K562 (cell line): Measurements from ENCODE around the gene DISC1. TPM values are rescaled to one million over a fixed set of nuclear protein-coding genes. Genes with fewer than 3 reads are reported as not detected.

Experiments
- ATAC-seq: fragments of 200-7000 bp; cut with Tn5 transposase; 3 replicates; pipeline ENCODE4 v1.9.1; 2020; ENCODE audit warnings: moderate library complexity
- BruUV-seq: library from RNA; stranded (reverse); fragments of 400-500 nt; replicated peaks from 2 replicates; lab custom pipeline; 2021; lab: Mats Ljungman, UMichigan
- CTCF ChIA-PET: fragments of 300-600 bp; formaldehyde crosslinking; extraction: SDS; loops from one replicate; lab custom pipeline; 2021; ENCODE audit warnings: low intra/inter-chr PET ratio; lab: Yijun Ruan, JAX
- POLR2A ChIA-PET: fragments of 300-600, 350-650 bp; sonication (Branson Sonifier 250); formaldehyde crosslinking; extraction: SDS; loops from one replicate; lab custom pipeline; 2021; ENCODE audit warnings: antibody characterized with exemption, inconsistent platforms; lab: Yijun Ruan, JAX
- DNase-seq, 4 experiments: peaks; one replicate each; pipeline versions ENCODE4 v3.0.0 to v3.0.0-alpha.2; 2011 to 2018; ENCODE audit warnings: low spot score in 3 of 4, mixed read lengths in 3 of 4; ENCODE audit errors: extremely low read depth in 1 of 4
- FAIRE-seq: peaks from 2 replicates; lab custom pipeline; 2011; peaks lifted over from hg19 to GRCh38; lab: Jason Lieb, UNC
- H2AFZ ChIP-seq: 2 replicates; pipeline ENCODE4 v1.6.0; 2011; ENCODE audit warnings: low read depth, low read length, control low read depth, inconsistent platforms
- H3K27ac ChIP-seq: fragments of 200-600 bp; 3 replicates; pipeline ENCODE4 v1.8.0; 2011; ENCODE audit warnings: low read depth, mild to moderate bottlenecking, control low read depth, inconsistent platforms, low read length, moderate library complexity, mixed read lengths; ENCODE audit errors: extremely low read depth
- H3K27me3 ChIP-seq, 2 experiments: fragments of 300-600 bp in 1 of 2; 2 replicates in 1 of 2; 3 replicates in 1 of 2; pipeline versions ENCODE4 v1.6.0 to v1.8.0; 2011; ENCODE audit warnings: inconsistent platforms in 2 of 2, low read length in 2 of 2, mild to moderate bottlenecking in 1 of 2, mixed read lengths in 1 of 2, moderate library complexity in 1 of 2; ENCODE audit not compliant: control insufficient read depth in 2 of 2, insufficient read depth in 2 of 2
- H3K36me3 ChIP-seq: fragments of 300-600 bp; 3 replicates; pipeline ENCODE4 v1.8.0; 2011; ENCODE audit warnings: mild to moderate bottlenecking, low read length, inconsistent platforms; ENCODE audit not compliant: control insufficient read depth, insufficient read depth
- H3K4me1 ChIP-seq, 2 experiments: fragments of 200-600 bp in 1 of 2; replicated peaks in 1 of 2; 2 replicates in 1 of 2; 3 replicates in 1 of 2; pipeline versions ENCODE4 v1.5.1 to v1.8.0; 2011; ENCODE audit warnings: inconsistent platforms in 2 of 2, low read length in 2 of 2, mild to moderate bottlenecking in 1 of 2, mixed read lengths in 1 of 2, moderate library complexity in 1 of 2; ENCODE audit not compliant: control insufficient read depth in 2 of 2, insufficient read depth in 2 of 2
- H3K4me2 ChIP-seq: 2 replicates; pipeline ENCODE4 v1.6.1; 2011; ENCODE audit warnings: low read length, control low read depth, inconsistent platforms, mixed read lengths; ENCODE audit not compliant: insufficient read depth
- H3K4me3 ChIP-seq: fragments of 200-600 bp; sonication (generic), shearing (Covaris generic); 2 replicates; pipeline ENCODE4 v1.5.1; 2016; ENCODE audit warnings: control low read depth, inconsistent platforms
- H3K79me2 ChIP-seq: fragments of 200-600 bp; 3 replicates; pipeline ENCODE4 v1.8.0; 2011; ENCODE audit warnings: low read length, inconsistent platforms; ENCODE audit not compliant: control insufficient read depth, insufficient read depth
- H3K9ac ChIP-seq, 2 experiments: 2 replicates each; pipeline versions ENCODE4 v1.6.0 to v1.6.1; 2011; ENCODE audit warnings: low read depth in 2 of 2, low read length in 2 of 2, control low read depth in 1 of 2, inconsistent platforms in 1 of 2, mild to moderate bottlenecking in 1 of 2, mixed read lengths in 1 of 2; ENCODE audit not compliant: insufficient read depth in 1 of 2
- H3K9me1 ChIP-seq: one replicate; pipeline ENCODE4 v1.6.0; 2011; ENCODE audit warnings: inconsistent platforms, mild to moderate bottlenecking, low read length, moderate library complexity; ENCODE audit not compliant: control insufficient read depth, insufficient read depth
- H3K9me3 ChIP-seq: replicated peaks from 2 replicates; pipeline ENCODE4 v1.5.1; 2011; ENCODE audit warnings: low read depth, low read length, inconsistent platforms; ENCODE audit not compliant: control insufficient read depth, insufficient read depth
- H4K20me1 ChIP-seq: replicated peaks from 2 replicates; pipeline ENCODE4 v1.6.1; 2011; ENCODE audit warnings: low read length, inconsistent platforms, mixed read lengths; ENCODE audit not compliant: control insufficient read depth, insufficient read depth
- FOXP1 ChIP-seq: sonication (generic); formaldehyde crosslinking; IDR thresholded peaks from 2 replicates; pipeline ENCODE4 v1.8.0; 2022; ENCODE audit warnings: mild to moderate bottlenecking, missing genetic modification reagents
- NR4A1 ChIP-seq, 2 experiments: fragments of 250-450 bp in 1 of 2; fragments of 450-650 bp in 1 of 2; sonication (Bioruptor Pico) in 1 of 2; IDR thresholded peaks; 2 replicates each; pipeline versions ENCODE4 v1.4.0 to v1.6.1; 2016 to 2020; ENCODE audit warnings: mild to moderate bottlenecking in 2 of 2, missing compliant biosample characterization in 1 of 2, missing genetic modification characterization in 1 of 2, moderate library complexity in 1 of 2
- ZNF146 ChIP-seq: IDR thresholded peaks from one replicate; pipeline ENCODE4 v1.6.1; 2018; ENCODE audit warnings: missing compliant biosample characterization; ENCODE audit not compliant: unreplicated experiment
- ZNF354B ChIP-seq: fragments of 250-450 bp; sonication (Bioruptor Pico); IDR thresholded peaks from 2 replicates; pipeline ENCODE4 v1.4.0; 2020
- WGBS: fragments of 100-300 bp; shearing (Covaris generic); methylation state at CpG from one replicate; pipeline ENCODE4 v1.1.6; 2016; ENCODE audit warnings: low coverage, mixed read lengths; ENCODE audit not compliant: insufficient coverage; ENCODE audit errors: missing lambda C conversion rate; 5-methylcytosine and 5-hydroxymethylcytosine counted together
- in situ Hi-C: fragments of 300-500 bp; cut with MboI; formaldehyde crosslinking; loops from 4 replicates; pipeline ENCODE4 v1.15.0; 2018; ENCODE audit warnings: inconsistent platforms, mixed read lengths
- intact Hi-C: fragments of 100-400 bp; cut with micrococcal nuclease; formaldehyde crosslinking; loops from 2 replicates; pipeline ENCODE4 v1.14.2; 2022
- polyA plus RNA-seq, 8 experiments: library from polyadenylated mRNA; depleted of rRNA in 4 of 8; stranded (reverse) in 5 of 8; unstranded in 3 of 8; fragments of >200 nt; fragmentation: Nextera tagmentation in 2 of 8; fragmentation: Illumina TruSeq in 1 of 8; extraction: Ambion mirVana in 2 of 8; extraction: Trizol in 1 of 8; gene quantifications; 2 replicates each; pipeline versions ENCODE4 v1.2.1 to v1.2.3, GENCODE V29; 2011 to 2014; ENCODE audit warnings: inconsistent platforms in 1 of 8, missing spikeins in 1 of 8
- total RNA-seq, 7 experiments: library from RNA; depleted of rRNA in 6 of 7; stranded (reverse); fragments of >200 nt in 6 of 7; fragmentation: Illumina TruSeq in 2 of 7; extraction: Trizol in 2 of 7; gene quantifications; 2 replicates each; pipeline versions ENCODE4 v1.2.1 to v1.2.3, GENCODE V29; 2011 to 2021; ENCODE audit warnings: low replicate concordance in 1 of 7

Gene DISC1
- total and polyA plus RNA-seq, 9 of the 15 experiments (the other 6 are each of a cell fraction or from before 2014, with no cell fraction given) = 0.01 to 0.11 (median 0.08) TPM; not detected in 1

DNA sequence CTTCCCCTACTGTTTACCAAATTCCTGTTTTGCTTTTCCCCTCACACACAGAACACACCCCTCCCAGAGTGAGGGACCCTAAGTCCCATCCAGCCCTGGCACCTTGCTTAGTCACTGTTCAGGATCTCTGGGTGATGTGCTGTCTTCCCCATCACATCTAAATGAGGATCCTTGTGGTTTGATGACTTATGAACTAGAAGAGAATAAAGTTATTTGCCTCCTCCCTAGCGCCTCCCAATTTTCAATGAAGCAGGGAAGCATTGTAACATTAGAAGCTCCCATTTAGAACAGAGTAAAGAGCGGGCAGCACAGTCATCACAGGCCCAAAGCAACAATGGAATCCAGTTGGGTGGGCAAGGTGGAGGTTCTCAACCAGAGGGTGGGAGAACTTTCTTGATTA lies 27.0 kb downstream of the DISC1 start:
- H3K9me1 ChIP-seq = no peaks in the 10 kb centered on the region
- WGBS = 0% methylated on average over 2 of the region's 2 CpGs
- no peaks in the 10 kb centered on the region for H3K79me2 ChIP-seq
- no peaks in the 10 kb centered on the region for H3K4me1 ChIP-seq
- in situ Hi-C loops (no loop called here), intact Hi-C loops (no loop called here)
- TF ChIP-seq FOXP1 = no peak
- TF ChIP-seq ZNF354B (CRISPR knock-in tag) = no peak
- no peak overlapping the region for H2AFZ ChIP-seq
- H3K36me3 ChIP-seq = no peaks in the 10 kb centered on the region
- DNase-seq = no peak
- H3K9me3 ChIP-seq = no peaks in the 10 kb centered on the region
- no peak for FAIRE-seq
- H4K20me1 ChIP-seq = no peaks in the 10 kb centered on the region
- H3K9ac ChIP-seq = no peak overlapping the region
- no peak for ATAC-seq
- no peak overlapping the region for H3K4me3 ChIP-seq
- no peak overlapping the region for H3K4me2 ChIP-seq
- no peak overlapping the region for H3K27ac ChIP-seq
- H3K27me3 ChIP-seq = peaks cover 0 to 15% of the 10 kb centered on the region in 2 experiments; a peak in 2 of 5 replicates
- ChIA-PET CTCF (no interaction called here), POLR2A (no interaction called here)
- BruUV-seq = no TSS peak

- H4K20me1 ChIP-seq = no peaks in the 10 kb centered on the region
- no peak for DNase-seq
- no peaks in the 10 kb centered on the region for H3K4me1 ChIP-seq
- no peak overlapping the region for H3K4me2 ChIP-seq
- H3K9me3 ChIP-seq = no peaks in the 10 kb centered on the region
- FAIRE-seq = no peak
- TF ChIP-seq ZNF146 (CRISPR knock-in tag) (peak; percentile 74), NR4A1 (CRISPR knock-in tag; IDR thresholded peaks at IDR 0.05) (no peak), NR4A1 (tag; IDR thresholded peaks at IDR 0.05) (no peak)
- TF ChIP-seq, all 486 proteins: peak for 1
- H3K36me3 ChIP-seq = no peaks in the 10 kb centered on the region
- no TSS peak for BruUV-seq
- no peak overlapping the region for H3K9ac ChIP-seq
- no peak overlapping the region for H3K27ac ChIP-seq
- 0% methylated on average over 1 of the region's 1 CpG for WGBS
- ChIA-PET POLR2A (no interaction called here), CTCF (no interaction called here)
- in situ Hi-C loops = no loop called here
- H3K4me3 ChIP-seq = no peak overlapping the region
- H2AFZ ChIP-seq = no peak overlapping the region
- ATAC-seq = no peak
- H3K9me1 ChIP-seq = no peaks in the 10 kb centered on the region
- no peaks in the 10 kb centered on the region for H3K79me2 ChIP-seq
- intact Hi-C loops = no loop called here
- peaks cover 0 to 12% of the 10 kb centered on the region in 2 experiments; a peak in 2 of 5 replicates for H3K27me3 ChIP-seq
Measured at GRCh38 chr1:231656741-231657140, 30.2 kb downstream of the DISC1 start.
